RKO (cell line): ENCODE data around the gene TCEA2.

Experiments used
- DNase-seq: peaks from one replicate; pipeline ENCODE4 v3.0.0-alpha.2; 2016; ENCODE audit warnings: low spot score

The TCEA2 gene

DNA sequence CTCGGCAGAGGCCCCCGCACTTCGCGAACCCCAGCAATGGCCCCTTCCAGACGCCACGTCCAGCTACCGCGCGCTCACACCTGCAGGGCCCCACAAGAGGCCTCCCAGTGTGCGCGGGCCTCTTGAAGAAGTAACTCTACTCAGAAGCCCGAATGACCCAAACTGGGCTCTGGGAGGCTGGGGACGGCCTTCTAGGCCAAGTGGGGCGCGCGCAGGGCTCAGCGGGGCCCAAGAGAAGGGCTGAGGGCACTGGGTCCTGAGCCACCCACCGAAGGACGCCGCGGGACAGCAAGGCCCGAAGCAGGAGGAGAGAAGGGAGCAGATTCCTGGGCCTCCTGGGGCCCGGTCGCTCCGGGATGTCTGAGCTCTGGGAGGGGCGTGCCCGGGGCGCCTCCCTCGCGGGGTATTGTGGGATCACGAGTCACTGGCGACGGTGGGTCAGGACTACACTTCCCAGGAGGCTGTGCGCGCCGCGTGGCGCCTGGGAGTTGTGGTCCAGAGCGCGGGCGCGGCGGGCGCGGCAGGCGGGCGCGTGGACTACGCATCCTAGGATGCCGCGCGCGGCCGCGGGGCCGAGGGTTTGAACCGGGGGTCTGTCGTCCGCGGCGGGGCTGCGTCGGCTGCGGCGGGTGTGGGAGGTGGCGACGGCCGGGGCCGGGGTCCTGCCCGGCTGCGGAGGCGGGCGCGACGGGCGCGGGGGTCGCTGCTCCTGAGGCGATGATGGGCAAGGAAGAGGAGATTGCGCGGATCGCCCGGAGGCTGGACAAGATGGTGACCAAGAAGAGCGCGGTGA lies at the start of gene TCEA2:
Gene TCEA2 (plus strand): TSS at position 603 of the 793 bp plus-strand sequence. CDS start 115 bp downstream, at position 718.
- DNase-seq, result no peak

DNA sequence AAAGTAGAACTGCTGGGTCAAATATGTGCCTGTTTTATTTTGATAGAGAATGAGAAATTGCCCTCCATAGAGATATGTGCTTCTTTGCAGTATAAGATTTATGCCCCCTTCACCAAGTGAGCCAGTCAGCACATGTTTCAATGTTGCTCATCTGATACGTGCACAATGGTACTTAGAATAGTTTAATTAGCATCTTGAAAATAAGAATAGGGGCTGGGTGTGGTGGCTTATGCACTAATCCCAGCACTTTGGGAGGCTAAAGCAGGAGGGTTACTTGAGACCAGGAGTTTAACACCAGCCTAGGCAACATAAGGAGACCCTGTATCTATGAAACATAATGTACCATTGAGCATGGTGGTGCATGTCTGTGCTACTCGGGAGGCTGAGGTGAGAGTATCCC lies 47.4 kb upstream of the TCEA2 start:
- no peak for DNase-seq

DNA sequence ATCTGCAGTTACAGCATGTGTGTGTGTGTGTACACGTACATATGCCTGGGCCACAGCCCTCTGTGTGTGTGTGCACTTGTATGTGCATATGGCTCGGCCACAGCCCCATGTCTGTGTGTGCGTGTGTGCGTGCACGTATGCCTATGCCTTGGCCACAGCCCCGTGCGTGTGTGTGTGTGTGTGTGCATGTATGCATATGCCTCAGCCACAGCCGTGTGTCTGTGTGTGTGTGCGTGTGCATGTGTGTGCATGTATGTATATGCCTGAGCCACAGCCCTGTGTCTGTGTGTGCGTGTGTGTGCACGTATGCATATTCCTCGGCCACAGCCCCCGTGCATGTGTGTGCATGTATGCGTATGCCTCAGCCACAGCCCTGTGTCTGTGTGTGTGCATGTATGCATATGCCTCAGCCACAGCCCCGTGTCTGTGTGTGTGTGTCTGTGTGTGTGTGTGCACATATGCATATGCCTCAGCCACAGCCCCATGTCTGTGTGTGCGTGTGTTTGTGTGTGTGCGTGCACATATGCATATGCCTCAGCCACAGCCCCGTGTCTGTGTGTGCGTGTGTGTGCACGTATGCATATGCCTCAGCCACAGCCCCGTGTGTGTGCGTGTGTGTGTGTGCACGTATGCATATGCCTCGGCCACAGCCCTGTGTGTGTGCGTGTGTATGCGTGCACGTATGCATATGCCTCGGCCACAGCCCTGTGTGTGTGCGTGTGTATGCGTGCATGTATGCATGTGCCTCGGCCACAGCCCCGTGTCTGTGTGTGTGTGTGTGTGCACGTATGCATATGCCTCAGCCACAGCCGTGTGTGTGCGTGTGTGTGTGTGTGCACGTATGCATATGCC lies 41.6 kb upstream of the TCEA2 start:
- no peak for DNase-seq

DNA sequence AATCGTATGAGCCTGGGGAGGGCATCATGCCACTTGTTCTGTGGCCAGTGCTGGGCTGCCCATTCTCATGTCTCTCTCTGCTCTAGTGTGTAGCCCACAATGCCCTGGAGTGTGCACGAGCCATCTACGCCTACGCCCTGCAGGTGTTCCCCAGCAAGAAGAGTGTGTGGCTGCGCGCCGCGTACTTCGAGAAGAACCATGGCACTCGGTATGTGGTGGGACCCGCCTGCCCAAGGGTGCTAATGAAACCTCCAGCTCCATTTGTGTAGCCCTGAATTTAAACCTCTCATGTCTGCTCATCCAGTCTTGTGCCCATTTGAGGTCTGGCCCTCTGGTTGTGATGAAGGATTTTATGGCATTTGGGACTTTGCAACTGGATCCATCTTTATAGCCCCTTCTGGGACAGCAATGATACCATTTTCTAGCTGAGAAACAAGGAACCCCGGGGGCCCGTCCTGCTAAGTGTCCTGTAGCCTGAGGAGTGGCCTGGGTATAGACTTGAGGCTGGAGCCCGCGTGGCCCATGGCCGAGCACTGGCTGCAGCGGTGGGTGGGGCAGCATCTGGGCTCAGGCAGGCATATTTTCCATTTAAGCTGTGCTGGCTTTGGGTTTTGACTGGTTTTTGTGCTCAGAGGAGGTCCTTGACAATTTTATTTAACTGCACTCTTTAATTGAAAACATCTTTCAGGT lies 40.2 kb upstream of the TCEA2 start:
- no peak for DNase-seq

DNA sequence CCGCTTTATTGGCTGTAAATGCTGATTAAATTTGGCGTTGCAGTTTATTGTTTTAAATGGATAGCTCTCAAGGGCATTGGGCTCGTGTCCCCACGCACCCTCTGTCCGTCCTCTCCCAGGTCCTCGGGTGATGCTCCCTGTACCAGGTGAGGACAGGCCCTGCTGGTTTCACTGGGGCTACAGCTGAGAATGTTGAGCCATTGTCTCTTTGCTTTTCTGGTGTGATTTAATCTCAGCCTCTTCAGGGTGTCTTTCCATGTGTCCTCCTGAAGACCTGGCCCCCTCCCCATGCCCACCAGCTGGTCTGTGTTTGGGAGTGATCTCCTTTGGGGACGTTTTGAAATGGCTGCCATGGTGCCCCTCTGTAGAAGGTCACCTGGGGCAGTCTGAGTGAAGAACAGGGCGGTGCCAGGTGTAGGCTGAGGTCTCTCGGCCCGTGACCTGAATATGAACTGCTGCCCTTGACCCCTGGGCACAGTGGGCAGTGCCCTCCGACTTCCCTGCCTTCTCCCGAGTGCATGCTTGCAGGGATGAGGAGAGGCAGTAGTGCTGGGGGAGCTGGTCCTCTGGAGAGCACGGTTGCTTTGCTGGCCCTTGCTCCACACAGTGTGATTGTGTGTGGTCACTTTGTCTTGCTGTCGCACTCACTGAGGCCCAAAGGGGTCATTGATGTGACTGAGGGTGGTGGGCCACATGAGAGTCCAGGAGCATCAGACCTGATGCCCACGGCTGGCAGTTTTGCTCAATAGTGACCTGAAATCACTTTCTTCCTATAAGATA lies 39.4 kb upstream of the TCEA2 start:
- no peak for DNase-seq

DNA sequence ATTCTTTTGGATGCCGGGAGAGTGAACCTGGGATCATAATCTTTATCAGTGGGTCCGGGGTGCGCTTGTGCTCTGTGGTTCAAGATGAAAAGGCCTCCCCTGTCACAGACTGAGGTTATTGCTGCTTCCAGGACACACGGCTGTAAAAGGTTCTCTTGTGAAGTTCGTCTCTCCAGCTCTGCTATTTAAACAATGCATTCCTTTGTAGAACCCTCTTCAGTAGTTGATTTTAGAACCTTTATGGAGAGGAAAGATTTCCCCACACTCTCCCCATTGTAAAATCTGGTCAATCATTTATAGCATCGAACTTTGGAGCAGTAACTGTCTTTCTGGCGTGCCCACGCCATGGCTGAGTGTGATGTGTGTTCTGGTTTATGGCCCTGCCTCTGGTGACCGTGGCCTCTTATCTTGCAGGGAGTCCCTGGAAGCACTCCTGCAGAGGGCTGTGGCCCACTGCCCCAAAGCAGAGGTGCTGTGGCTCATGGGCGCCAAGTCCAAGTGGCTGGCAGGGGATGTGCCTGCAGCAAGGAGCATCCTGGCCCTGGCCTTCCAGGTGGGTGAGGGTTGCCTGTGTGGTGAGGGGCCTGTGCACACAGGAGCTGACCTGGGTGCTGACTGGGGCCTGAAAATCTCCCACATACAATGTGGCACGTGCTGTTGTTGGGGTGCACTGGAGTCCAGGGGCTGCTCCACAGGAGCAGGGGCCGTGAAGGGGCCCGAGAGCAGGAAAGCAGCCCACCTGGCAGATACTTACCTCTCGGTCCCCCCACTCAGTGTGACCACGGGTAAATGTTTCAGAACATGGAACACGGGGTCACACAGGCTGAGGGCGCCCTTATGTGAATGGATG lies 38.6 kb upstream of the TCEA2 start:
- DNase-seq, result no peak

DNA sequence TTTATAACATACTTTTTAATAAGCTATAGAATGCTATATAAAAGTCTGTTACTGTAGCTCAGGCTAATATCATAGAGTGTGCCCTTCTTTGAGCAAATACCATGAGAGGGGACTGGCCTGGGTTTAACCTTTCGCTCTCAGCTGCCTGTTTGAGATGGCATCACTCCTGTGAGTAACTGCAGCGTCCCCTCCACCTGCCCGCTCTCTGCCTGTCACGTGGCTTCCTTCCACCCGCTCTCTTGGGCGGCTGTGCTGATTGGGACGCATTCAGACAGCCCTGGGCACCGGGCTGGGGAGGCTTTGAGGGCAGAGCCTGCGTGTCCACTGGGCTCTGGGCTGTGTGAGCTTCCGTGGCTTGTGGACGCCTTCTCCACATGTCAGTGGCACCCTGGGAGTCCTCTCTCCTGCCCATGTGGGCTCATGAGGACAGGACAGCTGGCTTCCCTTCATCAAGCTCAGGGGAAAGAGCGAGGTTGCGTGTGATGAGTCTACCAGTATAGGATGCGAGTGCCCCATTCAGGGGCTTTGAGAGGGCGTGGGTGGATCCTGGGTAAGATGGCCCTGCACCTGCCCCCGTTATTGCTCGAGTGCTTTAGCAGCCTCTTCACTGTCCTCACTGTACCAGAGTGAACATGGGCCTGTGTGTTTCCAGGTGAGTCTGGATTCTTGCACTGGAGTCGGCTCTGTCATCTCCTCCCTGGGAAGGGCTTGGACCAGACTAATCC lies 37.7 kb upstream of the TCEA2 start:
- no peak for DNase-seq

DNA sequence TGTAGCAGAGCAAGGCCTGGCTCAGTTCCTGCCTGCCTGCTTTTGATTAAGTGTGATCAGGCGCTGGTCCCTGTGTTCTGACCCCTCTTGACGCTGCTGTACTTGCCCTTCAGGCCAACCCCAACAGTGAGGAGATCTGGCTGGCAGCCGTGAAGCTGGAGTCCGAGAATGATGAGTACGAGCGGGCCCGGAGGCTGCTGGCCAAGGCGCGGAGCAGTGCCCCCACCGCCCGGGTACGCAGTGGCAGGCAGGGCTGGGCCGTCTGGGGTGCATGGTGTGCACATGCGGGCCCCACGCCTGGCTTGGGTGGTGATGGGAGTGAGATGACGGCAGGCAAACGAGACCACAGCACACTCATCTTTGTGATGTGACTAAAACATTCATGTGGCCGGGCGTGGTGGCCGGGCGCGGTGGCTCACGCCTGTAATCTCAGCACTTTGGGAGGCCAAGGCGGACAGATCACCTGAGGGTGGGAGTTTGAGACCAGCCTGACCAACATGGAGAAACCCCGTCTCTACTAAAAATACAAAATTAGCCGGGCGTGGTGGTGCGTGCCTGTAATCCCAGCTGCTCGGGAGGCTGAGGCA lies 37.1 kb upstream of the TCEA2 start:
- DNase-seq, result no peak

DNA sequence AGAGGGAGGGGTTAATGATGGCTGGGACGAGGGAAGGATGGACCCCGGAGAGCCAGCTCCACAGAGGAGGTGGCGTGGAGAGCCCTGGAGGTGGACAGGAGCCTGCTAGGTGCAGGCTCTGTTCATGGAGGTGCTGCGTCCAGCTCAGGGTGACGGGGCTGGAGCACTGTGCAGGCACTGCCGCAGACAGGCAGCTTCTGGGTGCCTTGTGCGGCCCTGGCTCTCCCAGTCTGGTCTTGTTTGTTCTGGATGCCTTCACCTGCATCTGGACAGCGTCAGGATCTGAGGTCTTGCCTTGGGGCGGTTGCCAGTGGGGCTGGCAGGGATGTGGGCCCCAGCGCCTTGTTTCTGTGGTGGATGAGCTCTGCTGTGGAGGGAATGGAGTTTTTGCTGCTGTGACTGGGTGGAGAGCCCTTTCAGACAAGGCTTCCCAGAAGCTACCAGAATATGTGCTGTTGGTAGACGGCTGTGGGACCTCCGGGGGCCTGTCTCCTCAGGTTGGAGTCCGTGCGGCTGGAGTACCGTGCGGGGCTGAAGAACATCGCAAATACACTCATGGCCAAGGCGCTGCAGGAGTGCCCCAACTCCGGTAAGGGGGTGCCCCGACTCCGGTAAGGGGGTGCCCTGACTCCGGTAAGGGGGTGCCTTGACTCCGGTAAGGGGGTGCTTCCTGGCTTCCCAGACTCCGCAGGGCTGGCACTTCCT lies 34.9 kb upstream of the TCEA2 start:
- no peak for DNase-seq

DNA sequence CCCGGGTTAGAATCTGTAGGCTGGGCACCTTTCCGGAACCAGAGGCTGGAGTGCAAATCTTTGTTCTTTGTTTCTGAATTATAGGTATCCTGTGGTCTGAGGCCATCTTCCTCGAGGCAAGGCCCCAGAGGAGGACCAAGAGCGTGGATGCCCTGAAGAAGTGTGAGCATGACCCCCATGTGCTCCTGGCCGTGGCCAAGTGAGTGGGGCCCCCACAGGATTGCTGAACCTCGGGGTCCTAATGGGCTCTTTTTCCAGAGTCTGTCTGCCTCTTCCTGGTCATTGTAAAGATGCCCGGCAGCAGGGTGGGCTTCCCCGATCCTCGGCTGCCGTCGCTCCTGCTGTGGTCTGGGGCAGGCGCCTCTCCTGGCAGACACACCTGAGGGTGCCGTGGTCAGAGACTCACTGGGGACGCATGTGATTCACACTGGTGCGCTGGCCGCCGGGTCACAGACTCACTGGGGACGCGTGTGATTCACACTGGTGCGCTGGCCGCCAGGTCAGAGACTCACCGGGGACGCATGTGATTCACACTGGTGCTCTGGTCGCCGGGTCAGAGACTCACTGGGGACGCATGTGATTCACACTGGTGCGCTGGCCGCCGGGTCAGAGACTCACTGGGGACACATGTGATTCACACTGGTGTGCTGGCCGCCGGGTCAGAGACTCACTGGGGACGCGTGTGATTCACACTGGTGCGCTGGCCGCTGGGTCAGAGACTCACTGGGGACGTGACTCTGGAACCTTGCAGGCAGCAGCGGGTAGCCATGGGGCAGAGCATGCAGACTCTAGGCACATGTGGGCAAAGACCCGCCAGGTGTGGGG lies 33.5 kb upstream of the TCEA2 start:
- DNase-seq, result peak; percentile 78

DNA sequence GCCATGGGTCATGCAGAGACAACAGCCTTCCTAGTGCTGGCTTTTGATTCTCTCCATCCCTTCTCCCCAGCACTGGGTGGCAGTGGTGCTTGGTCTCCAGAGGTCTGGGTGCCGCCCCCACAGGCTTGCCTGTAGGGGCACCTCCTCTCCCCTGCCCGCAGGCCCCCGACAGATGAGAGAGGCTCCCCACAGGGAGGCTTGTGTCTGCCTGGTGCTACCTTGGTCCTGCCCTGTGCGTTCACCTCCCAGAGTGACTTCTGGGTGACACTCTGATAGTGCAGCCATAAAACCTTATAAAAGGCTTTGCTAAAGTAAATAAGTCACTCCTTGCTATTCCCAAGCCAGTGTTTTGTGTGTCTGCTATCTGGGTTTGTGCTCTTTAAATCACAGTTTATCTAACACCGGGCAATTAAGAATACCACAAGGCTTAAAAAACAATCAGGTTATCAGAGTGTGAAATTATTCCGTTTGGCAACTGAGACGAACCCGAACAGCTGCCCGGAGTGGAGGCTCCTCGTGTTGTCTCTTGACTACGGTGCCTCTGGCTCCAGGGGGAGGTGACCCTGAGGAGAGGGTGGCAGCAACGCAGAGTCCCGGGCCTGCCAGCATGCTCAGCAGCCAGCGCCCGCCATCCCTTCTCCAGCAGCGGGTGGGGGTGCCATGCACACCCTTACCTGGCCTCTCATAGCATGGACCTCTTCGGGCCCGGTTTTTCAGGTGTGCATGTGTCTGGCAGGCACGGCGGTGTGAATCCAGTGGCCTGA lies 32.4 kb upstream of the TCEA2 start:
- no peak for DNase-seq

DNA sequence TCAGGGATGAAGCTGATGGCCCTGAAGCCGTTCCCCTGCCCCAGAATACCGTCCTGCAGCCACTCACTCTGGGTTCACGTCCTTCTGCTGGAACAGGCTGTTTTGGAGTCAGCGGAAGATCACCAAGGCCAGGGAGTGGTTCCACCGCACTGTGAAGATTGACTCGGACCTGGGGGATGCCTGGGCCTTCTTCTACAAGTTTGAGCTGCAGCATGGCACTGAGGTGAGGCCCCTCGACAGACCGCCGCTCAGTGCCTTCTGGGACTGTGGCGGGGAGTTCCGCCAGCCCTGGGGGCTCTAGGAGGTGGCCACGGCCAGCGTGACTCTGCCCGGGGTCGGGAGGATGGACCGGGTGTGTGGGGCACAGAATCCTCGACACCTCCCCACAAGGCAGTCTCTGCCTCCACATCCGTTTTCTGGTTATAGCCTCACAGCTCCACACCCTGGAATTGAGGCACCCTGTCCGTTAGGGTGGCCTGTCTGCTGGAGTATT lies 31.1 kb upstream of the TCEA2 start:
- DNase-seq, result no peak

DNA sequence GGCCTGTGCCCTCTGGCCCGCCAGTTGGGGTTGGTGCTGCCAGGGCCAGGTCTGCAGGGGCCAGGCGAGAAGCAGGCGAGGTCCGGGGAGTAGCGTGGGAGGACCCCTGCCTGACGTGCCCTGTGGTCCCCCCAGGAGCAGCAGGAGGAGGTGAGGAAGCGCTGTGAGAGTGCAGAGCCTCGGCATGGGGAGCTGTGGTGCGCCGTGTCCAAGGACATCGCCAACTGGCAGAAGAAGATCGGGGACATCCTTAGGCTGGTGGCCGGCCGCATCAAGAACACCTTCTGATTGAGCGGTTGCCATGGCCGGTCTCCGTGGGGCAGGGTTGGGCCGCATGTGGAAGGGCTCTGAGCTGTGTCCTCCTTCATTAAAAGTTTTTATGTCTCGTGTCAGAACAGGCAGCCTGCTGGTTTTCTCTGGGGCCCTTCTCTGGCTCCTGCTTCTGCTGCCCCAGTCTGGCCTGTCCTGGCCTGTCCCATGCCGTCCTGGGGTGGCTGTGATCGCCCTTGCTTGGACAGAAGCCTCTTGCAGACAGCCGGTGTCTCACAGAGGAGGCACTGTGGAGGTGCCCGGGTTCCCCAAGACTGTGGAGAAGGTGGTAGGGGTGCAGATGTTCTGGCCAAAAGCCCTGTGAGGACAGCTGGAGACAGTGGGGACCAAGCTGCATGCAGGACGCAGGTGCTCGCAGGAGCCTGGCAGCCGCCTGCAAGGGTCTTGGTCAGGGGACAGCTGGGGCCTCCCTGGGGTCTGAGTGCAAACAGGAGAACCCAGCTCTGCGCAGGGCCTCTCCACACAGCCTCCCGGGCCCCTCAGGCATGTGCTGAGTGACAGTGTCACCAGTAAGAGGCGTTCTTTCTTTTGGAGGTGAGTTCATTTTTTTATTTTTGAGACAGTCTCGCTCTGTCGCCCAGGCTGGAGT lies 30.0 kb upstream of the TCEA2 start:
- DNase-seq, result no peak

DNA sequence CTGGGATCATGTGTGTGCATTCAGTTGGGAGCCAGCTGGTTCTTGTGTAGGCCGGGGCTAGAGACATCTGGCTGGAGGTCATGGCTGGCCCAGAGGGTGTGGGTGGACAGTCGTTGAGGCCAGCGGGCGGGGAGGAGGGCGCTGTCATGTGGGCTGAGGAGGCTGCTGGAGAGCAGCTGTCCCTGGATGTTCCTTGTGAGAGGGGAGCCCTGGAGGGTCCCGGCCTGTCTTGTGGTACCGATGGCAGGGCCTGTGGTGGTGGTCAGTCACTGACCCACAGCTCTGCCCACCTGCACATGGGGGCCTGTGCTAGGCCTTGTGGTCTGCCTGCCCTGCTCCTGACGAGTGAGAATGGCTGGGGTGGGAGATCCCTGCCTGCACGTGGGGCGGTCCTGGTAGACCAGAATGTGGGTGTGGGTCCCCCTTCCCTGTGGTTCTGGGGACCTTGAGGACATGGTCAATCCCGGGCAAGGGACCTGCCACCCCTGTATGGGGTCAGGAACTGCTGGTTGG lies 29.0 kb upstream of the TCEA2 start:
- DNase-seq, result no peak

DNA sequence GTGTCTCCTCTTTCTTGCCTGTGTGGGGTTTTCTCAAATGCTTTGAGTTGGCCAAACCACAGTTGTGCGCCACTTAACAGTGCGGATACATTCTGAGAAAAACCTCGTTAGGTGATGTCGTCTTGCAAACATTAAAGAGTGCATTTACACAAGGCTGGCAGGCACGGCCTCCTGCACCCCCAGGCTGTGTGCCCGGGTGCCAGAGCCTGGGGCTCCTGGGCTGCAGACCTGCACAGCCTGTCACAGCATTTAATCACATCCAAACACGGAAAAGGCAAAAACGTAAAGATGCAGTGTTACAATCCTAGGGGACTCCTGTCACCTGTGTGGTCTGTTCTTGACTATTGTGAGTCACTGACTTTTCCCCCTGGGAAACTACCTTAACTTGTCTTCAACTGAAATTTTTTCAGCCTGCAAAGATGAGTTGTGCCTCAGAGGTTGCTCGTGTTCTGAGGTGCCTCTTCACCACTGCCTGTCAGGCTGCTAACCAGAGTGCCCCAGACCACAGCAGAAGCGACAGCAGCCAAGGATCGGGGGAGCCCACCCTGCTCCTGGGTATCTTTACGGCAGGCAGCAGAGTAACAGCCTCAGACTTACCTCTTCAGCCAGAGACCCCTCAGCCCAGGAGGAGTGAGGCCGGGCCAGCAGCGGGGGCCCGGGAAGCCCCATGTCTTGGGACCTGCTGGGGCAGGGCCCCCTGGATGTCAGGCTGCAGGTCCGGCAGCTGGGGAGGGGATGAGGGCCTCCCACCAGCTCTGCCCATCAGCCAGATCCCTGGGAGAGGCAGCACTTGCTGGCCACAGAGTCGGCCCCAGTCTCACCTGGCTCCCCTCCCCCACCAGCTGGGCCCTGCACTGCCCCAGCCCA lies 27.7 kb upstream of the TCEA2 start:
- DNase-seq, result no peak
